HG02884 (cell line): ENCODE results near the gene GAK.
"Not testable (repeated sequence)": the region's sequence is repeated elsewhere in the genome, so short reads cannot be mapped to it uniquely, and the experiment has no call there.

Source experiments
- ATAC-seq: cut with Tn5 transposase; IDR thresholded peaks from one replicate; pipeline ENCODE4 v1.9.1; 2021; ENCODE audit warnings: mild to moderate bottlenecking, moderate library complexity; ENCODE audit not compliant: unreplicated experiment

The GAK gene

DNA sequence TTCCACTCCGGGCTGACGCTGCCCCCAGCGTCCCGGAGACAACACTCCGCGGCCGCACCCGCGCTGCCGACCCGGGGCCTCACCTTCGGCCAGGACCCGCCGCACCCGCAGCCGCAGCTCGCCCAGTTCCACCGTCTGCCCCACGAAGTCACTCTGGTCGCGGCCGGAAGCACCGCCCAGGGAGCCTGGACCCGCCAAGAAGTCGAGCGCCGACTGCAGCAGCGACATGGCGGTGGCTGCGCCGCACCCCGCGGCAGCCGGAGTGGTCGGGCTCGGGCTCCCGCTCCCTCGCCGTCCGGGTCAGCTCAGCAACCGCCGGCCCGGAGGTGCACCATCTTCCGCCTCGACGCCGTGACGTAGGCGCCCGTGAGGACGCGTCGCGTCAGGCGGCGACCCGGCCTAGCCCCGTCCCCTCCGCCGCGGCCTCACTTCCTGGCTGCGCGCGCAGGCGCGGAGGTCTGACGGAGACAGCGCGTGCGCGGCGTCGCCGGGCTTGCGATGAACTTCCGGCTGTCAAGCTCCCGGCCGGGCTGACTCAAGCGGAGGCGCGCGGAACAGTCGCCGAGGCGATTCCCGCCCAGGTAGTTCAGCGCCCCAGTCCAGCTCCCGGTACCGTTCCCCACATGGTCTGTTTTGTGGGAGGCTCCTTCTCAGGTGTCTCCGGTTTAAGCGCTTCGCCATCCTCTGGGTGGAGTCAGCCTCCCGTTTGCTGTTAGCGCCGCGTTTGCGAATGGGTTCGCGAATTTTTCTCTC, at the start of gene GAK, which contains the start of gene TMEM175:
Gene GAK, minus strand, starts transcription at position 357 of the 753 bp plus-strand sequence. Its CDS starts 129 bp downstream, at position 228.
Gene TMEM175, plus strand, starts transcription at position 501 of the 753 bp plus-strand sequence. CDS start 15,280 bp downstream, outside the sequence.
- peak; percentile 85 for ATAC-seq

DNA sequence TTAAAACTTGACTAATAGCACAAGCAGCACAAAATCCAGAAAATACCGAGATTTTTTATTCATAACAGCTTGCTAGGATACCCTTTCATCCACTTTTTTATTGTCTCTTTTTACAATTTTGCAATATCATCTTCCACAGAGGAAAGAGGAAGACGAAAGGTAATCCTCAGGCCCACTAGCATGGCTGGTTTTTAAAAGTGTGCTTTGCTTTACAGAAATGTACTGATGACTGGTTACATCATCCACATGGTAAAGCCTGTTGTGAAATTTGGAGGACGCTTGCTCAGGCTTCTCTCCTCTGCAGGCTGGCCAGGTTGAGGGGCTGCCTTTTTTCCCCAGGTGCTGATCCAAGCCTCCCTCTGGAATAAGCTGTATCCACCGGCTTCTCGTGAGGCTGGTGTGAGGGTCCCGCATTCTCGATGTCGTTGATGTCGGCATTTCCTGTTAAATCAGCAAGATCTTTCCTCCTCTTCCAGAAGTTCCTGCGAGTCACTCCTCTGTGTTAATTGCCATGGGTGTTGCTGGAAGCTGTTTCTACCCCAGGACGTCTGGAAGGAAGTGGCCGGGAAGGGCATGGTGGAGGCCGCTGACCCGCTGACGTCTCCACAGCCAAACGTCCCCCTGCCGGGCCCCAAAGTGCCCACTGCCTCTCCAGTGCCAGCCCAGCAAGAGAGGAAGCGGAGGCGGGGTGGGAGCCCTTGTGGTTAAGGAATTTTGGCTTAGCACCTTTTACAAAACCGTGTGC, 47.0 kb upstream of the GAK start:
- no peak for ATAC-seq

DNA sequence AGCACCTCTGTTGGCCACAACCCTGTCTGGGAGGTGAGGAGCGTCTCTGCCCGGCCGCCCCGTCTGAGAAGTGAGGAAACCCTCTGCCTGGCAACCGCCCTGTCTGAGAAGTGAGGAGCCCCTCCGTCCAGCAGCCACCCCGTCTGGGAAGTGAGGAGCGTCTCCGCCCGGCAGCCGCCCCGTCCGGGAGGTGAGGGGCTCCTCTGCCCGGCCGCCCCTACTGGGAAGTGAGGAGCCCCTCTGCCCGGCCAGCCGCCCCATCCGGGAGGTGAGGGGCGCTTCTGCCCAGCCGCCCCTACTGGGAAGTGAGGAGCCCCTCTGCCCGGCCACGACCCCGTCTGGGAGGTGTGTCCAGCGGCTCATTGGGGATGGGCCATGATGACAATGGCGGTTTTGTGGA, 43.9 kb upstream of the GAK start:
- not testable (repeated sequence) for ATAC-seq

DNA sequence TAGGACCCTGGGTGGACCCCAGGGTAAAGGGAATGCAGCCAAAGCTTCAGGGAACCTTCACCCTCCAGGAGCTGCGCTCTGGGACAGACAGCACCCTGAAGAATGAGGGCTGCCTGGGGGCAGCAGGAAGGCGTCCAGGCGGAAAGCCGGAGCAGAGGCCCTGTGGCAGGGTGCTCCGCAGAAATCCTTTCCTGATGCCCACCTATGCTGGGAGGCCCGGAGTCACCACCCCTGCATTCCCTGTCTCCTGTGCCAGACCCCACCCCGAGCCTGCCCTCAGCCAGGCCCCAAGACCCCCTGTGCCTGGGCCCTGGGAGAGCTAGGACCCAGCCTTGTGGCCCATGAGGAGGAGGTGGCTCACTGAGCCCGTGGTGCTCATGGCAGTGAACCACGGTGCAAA, 42.6 kb upstream of the GAK start:
- no peak for ATAC-seq

DNA sequence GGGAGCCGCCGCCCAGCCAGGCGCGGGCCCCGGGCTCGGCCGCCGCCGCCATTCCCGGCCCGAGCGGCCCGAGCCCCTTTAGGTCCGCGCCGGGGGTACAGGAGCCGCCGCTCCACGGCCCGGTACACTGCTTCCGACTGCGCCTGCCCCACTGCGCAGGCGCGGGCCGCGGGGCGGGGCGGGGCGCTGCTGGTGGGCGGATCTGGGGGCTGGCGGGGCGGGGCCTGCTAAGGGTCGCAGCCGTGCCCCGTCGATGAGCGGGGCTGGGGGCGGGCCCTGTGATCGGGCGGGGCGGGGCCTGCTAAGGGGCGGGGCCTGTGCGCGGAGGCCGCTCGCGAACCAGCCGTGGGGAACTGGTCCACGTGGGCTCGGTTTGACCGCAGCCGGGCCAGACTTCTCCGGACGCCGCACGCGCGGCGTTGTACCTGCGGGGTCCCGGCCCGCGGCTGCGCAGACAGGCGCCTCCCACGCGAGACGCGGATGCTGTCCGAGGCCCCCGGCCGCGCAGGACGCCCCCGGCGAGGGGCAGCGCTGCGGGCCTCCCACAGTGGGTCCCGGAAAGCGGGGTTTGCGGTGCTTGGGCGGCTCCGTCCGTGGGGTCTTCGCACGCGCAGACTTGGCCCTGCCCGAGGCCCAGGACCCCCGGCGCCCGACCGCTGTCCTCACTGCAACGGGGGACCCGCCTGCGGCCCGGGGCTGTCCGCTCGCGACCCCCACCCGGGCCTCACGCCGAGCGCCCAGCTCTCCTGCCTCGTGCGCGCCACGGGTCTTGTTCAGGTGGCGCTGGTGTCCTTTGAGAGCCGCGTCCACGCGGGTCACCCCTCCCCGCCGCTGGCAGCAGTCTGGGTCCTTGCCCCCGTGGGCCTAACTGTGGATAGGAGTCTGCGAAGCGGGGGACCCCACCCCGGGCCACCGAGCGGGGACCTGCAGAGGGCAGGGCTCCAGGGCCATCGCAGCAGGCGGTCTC, 41.6 kb upstream of the GAK start, which contains the start of gene DGKQ:
Gene DGKQ, minus strand, starts transcription at position 139 of the 967 bp plus-strand sequence. Its CDS starts 87 bp downstream, at position 52.
- peak; percentile 48 for ATAC-seq

DNA sequence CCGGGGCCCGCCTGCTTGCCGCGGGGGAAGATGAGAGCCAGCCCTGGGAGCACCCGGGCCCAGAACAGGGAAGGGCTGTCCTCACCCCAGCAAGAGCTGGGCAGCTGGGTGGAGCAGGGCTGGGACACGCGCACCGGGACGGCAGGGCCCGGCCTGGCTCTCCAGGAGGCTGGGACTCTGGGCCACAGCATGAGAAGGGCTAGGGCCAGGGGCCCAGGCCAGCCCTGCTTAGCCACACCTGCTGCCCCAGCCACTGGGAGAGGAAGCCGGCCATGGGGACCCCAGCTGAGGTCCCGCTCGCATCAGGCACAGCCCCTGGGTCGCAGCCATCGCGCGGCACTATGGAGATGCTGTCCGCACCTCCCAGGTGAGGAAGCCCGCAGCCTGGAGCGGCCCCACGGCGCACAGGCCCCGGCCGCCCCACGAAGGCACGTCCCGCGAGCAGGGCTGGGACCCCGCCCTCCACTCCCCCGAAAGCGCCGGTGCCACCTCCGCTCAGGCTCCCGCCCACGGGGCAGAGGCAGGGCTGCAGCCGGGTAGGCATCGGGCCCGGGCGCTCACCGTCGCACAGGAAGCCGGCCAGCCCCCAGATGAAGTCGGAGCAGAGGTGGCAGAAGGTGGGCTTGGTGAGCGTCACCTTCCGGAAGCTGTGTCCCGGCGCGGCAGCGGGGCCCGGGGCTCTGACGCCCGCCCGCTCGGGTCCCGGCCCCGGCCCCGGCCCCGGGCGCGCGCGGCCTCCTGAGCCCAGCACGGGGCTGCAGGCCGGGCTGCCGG, 40.7 kb upstream of the GAK start:
- peak; percentile 39 for ATAC-seq

DNA sequence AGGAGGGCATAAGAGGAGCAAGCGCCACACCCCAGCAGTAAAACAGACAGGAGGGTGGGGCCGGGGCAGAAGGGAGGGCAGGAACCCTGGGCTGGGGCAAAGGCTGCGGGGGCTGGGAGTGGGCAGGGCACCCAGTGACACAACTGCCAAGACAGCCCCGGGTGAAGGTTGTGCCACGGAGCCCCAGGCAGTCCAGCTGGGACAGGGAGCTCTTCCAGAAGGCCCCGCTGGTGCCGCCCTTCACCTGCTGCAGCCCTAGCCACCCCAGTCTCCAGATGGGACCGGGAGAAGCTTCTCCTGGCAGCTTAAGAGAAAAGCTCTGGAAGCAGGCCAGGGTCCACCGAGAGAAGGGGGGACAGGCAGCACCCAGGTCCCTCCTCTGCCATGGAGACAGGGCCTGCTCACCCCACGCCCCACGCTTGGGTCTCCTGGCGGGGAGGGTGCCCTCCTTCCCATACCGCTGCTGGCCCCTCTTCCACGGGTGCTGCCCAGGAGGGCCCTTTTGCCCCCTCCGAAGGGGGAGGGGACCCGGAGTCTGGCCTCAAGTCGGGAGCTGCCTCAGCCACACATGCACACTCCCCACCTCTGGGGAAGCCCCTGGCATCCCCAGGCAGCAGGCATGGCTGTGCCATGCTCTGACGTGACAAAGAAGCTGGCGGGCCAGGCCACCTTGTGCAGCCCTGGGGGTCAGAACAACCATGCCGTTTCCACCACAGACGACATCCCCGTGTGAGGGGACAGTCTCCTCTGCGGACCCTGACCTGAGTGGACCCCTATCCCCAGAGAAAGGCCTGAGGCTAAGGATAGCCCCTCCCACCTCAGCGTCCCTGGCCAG, 39.8 kb upstream of the GAK start:
- ATAC-seq: no peak

DNA sequence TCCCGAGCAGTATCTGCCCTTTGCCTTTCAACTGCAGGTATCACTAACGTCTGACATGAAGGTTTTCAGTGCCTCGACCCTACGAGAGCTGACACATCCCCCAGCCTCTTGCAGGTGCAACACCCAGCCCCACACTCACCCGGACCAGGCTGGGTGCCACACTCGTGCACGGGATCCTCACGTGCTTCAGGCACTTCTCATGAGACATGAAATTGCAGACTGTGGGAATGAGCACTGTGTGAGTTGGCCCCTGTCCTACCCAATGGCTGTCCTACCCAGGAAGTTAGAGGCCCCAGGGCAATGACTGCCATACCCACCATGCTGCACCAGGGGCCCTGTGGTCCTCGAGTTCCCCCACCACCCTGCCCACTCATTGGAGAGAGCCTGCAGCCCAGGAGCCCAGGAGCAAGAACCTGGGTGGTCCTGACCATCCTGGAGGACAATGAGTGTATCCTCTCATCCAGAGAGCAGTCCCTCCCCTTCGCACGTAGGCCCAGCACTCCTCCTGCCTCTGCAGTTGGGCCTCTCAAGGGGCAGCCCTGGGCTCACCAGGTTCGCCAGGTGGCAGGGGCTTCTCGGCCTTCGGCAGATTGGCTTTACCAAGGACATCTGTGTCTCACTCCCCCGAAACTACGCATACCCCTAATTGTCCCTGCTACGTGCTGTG, 38.9 kb upstream of the GAK start:
- no peak for ATAC-seq

DNA sequence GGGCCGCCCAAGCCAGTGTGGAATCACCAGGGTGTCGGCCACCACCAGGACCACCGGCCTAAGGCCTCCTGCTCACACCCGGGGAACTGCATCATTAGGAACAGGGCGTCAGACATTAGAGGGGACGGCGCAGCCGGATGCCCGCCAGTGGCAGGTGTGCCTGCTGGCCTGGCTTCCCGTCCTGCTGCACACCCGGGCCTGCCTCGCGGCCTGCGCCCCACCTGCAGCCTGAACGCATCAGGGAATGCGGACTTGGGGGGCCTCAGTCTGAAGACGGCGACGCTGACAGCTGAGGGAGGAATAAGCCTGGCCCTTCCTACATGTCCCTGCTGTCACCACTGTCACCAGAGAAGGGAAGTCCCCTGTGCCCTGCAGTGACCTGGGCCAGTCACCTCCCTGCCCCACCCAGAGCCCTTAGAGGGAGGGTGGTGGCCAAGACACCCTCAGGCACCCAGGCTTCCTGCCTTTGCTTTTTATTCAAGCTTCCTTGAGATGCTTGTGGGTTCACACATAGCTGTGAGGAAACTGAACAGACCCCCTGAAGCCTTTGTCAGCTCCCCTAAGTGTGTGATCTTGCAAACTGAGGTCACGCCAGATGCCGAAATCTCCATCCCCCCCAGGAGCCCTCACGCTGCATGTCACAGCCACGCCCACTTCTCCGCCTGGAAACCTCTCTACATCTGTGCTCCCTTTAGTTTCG, 38.1 kb upstream of the GAK start:
- no peak for ATAC-seq

DNA sequence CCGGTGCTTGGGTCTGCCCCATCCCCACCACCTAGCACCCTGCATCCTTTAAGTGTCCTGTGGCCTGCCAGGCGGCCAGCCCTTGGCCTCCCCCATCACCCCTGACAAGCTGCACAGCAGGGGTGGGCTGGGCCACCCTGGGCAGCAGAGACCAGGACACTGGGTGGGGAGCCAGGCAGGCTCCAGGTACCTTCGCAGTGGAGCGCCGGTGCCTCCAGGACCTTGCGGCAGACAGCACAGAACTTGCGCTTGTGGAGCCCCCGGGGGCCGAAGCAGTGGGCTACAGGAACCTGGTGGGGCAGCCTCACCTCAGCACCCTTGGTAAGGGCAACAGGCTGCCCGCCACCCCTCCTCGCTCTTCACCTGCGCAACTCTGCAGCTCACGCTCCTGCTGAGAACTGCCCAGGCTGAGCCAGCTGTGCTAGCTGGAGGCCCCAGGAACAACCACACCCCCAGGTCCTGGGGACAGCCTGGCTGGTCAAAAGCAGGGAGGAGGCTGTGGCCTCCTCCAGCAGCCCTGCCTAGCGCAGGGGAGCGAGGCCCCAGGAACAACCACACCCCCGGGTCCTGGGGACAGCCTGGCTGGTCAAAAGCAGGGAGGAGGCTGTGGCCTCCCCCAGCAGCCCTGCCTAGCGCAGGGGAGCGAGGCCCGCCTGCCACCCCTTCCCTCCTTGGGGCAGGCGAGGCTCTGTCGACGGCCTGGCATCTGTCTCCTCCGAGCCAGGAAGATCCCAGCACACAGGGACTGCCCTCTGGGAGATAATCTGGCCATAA, 36.7 kb upstream of the GAK start:
- no peak for ATAC-seq

DNA sequence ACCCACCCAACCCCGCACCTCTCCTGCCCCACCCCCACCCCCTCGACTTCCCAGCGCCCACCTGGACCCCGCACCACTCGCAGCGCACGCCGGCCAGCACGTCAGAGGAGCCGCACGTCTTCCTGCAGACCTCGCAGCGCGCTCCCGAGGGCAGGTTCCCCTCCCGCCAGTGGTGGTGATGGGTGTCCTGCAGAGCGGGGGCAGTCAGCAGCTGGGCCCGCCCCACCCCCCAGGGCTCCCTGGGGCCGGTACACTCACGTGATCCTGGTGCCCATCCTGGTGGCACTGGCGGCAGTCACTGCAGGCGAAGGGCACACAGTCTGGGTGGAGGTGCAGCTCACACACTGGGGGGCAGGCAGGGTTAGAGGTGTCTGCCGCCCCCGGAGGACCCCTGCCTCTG, 36.1 kb upstream of the GAK start:
- ATAC-seq: no peak

DNA sequence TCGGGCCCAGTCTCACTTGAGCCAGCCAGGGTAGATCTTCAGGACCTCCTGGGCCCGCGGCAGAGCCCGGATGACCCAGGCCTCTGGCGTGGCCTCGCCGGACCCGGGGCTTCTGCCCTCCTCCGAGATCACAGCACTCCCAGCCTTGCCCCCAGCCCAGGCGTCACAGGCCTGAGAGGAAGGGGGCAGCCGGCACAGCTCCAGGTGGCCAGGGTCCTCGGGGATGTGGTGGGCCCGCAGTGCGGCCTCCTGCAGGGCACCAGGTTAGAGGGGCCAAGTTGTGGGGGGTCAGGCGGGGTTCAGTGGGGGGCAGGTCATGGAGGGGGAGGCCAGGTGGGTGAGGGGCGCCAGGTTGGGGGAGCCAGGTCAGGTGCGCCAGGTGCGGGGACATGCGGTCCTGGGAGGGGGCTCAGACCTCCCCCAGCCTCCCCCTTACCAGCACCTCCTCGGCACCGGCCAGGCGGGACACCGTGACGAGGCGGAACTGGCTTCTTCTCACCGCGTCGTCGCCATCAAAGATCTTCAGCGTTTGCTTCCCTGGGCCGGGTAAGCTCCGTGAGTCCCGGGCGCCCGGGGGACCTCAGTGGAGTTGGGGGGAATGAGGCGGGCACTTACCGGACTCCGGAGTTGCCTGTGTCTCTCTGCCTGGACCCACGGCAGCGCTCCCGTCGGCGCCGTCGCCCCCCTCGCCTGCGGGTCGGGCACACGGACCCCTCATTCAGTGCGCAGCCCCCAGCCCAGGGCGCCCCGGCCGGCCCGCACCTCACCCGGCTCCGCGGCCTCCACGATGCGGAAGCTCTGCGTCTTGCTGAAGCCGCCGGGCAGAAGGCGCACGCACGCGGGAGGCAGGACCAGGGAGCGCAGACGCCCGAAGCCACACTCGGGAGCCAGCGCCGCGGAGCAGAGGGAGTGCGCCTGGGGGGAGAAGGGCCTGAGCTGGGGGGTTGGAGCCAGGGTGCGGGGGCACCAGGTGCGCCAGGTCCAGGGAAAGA, 35.3 kb upstream of the GAK start:
- no peak for ATAC-seq

DNA sequence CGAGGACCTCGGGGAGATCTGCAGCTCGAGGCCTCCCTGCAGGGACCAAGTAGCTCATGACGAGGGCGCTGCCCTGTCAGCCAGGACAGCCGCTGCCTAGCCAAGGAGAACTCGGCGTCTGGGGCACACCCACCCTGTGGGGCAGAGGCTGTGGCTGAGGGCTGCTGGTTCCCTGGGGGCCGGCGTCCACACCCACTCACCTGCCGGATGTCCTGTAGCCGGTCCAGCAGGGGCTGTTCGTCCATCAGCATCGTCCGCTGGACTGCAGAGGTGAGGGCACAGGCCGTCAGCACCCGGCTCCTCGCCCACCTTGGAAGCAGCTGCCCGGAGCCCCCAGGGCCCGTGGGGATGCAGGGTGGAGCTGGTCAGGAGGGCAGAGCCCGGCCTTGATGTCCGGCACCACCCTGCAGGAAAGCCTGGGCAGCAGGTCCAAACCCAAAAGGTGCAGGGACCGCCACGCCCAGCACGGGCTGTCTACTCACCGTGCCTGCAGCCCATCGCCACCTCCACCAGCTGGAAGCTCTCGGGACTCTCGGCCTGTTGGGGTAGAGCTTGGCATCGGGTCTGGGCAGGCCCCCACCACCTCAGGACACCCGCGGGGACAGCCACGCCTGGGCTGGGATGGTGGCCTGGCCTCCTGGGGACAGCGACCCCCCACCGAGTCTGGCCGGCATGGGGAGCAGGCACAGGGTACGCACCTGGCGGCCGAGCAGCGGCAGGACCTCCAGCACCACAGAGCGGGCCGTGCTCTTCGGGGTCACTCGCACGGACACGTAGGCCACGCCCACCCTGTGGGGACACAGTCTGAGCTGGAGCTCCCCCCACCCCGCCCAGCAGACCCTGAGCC, 34.4 kb upstream of the GAK start:
- no peak for ATAC-seq

DNA sequence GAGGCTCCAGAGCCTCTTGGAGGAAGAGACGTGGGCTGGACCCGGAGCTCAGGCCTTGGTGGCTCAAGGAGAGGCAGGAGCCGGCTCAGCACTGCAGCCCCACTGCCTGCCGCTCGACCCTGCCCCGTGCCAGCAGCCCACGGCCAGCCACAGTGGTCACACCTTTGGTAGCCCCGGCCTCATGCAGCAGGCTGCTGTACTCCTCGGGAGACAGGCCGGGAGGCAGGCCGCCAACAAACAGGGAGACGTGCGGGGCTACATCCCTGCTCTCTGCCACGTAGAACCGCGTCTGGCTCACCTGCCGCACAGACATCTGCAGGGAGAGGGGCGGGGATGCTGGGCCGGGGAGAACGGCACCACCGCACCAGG, 33.6 kb upstream of the GAK start:
- no peak for ATAC-seq

DNA sequence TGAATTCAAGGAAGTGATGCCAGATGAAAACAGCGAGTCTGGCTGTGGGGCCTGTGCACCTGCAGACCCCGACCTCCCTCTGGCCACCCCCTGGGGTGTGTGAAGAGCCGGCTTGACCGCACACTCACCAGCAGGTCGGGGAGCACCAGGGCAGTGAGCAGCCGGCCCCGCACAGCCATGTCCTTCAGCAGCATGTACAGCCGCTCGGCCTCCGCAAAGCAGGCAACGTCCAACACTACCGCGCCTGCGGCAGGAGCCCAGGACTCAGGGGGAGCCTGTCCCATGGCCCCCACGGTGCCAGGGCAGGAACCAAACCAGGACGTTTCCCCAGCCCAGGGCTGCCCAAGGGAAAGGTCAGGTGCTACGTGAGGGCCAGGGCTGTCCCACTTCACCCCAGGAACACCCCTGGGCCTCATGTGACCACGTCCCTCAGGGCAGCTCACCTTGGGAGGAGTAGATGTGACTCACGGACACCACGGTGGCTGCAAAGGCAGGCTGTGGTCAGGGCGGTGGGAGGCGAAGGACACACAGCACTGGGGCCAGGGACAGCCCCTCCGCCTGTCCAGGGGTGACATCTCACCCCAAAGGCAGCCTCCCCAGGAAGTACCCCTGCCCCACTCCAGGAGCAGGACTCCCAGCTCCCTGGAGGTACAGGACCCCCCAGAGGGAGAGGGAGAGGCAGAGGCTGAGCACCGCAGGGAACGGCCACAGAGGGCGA, 33.1 kb upstream of the GAK start:
- ATAC-seq: no peak
